ENCODE measurements around the gene SRRD.
"Not testable (repeated sequence)": the region's sequence is repeated elsewhere in the genome, so short reads cannot be mapped to it uniquely, and the experiment has no call there.

SRRD gene

GRCh38 chr22:26527167-26527566 is 43.5 kb downstream of the SRRD start:
- no peak for TF ChIP-seq CTCF (IDR thresholded peaks at IDR 0.05; ENCODE audit: low read depth, low read length, missing control alignments)
- no peak overlapping the region for H3K4me3 ChIP-seq (ENCODE audit: low read depth, low read length)
- DNase-seq (ENCODE audit: low read depth), result no peak

GRCh38 chr22:26527574-26528465 is 44.1 kb downstream of the SRRD start:
- no peak for DNase-seq (ENCODE audit: low read depth)
- no peak for TF ChIP-seq CTCF (IDR thresholded peaks at IDR 0.05; ENCODE audit: low read depth, low read length, missing control alignments)

GRCh38 chr22:26528518-26528917 is 44.8 kb downstream of the SRRD start:
- not testable (repeated sequence) for DNase-seq (ENCODE audit: low read depth); H3K4me3 ChIP-seq (ENCODE audit: low read depth, low read length)

More at GRCh38 chr22:26527574-26528465, 44.1 kb downstream of the SRRD start:
- no peak overlapping the region for H3K4me3 ChIP-seq (ENCODE audit: low read depth, low read length)

GRCh38 chr22:26529345-26529744 is 45.7 kb downstream of the SRRD start:
- no peak overlapping the region for H3K4me3 ChIP-seq (ENCODE audit: low read depth, low read length)
- DNase-seq (ENCODE audit: low read depth), result no peak
- TF ChIP-seq CTCF (IDR thresholded peaks at IDR 0.05; ENCODE audit: low read depth, low read length, missing control alignments), result no peak

DNA sequence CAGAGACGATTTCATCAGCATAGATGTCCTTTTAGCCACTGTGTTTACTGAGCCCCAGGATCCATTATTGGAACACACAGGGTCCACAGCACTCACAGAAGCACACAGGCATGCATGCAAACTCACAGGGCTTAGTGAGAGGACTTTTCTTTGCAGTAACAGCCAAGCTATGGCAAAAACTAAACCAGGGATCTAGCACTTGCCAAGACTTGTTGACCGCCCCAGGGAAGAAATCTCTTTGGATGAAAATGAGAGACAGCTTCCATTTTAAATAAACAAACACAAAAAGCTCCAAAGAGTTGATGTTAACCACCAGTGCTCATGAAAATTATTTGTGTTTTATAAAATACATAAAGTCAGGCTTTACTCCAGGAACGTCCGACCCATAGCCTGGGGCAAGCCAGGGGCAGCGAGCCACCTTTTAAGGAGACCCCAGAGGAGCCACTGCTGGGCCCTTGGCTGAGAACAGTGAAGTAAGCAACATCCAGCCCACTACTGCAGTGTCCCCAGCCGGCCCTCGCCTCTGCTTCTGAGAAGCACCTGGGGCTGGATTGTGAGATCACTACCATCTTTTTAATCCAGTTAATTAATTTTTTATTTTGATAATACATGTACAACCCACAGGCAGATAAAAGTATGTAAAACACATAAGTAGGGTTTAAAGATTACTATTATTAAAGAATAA is 50.6 kb downstream of the SRRD start:
- H3K4me3 ChIP-seq (ENCODE audit: low read depth, low read length), result no peak overlapping the region
- DNase-seq (ENCODE audit: low read depth), result no peak
- TF ChIP-seq CTCF (IDR thresholded peaks at IDR 0.05; ENCODE audit: low read depth, low read length, missing control alignments), result no peak

GRCh38 chr22:26534874-26535602 is 51.4 kb downstream of the SRRD start:
- peak; percentile 26 for DNase-seq (ENCODE audit: low read depth)
- H3K4me3 ChIP-seq (ENCODE audit: low read depth, low read length), result no peak overlapping the region

More at GRCh38 chr22:26534874-26535602, 51.4 kb downstream of the SRRD start:
- no peak for TF ChIP-seq CTCF (IDR thresholded peaks at IDR 0.05; ENCODE audit: low read depth, low read length, missing control alignments)
